Activated T-helper 1 cell treated with anti-CD3 and anti-CD28 coated beads, Interleukin-12 subunit alpha, Interleukin-12 subunit beta, Interleukin-2, Interleukin-4 antibody, amounts not matched to agents 30 ng/mL and 10 ng/mL and 1 ng/mL, durations not matched to agents 14 hours and 24 hours and 36 hours (primary cell): ENCODE results near the gene CCDC7. TPM values are rescaled to one million over a fixed set of nuclear protein-coding genes. Genes with fewer than 3 reads are reported as not detected.
"Not testable (repeated sequence)": the region's sequence is repeated elsewhere in the genome, so short reads cannot be mapped to it uniquely, and the experiment has no call there.

ENCODE experiments used
- DNase-seq: peaks from one replicate; pipeline ENCODE4 v3.0.0; 2021; ENCODE audit warnings: low spot score
- H3K27ac Mint-ChIP-seq: one replicate; pipeline ENCODE4 v1.8.0; 2021; ENCODE audit warnings: mild to moderate bottlenecking, mixed read lengths
- H3K27me3 Mint-ChIP-seq: one replicate; pipeline ENCODE4 v1.8.0; 2022; ENCODE audit warnings: mild to moderate bottlenecking, moderate library complexity, mixed read lengths; ENCODE audit not compliant: insufficient read depth
- H3K36me3 Mint-ChIP-seq: one replicate; pipeline ENCODE4 v1.8.0; 2021; ENCODE audit warnings: low read depth, mixed read lengths
- H3K4me1 Mint-ChIP-seq: one replicate; pipeline ENCODE4 v1.8.0; 2021; ENCODE audit warnings: low read depth, mixed read lengths
- H3K4me3 Mint-ChIP-seq: one replicate; pipeline ENCODE4 v1.8.0; 2021; ENCODE audit warnings: mild to moderate bottlenecking, moderate library complexity, mixed read lengths
- H3K9me3 Mint-ChIP-seq: one replicate; pipeline ENCODE4 v1.8.0; 2021; ENCODE audit warnings: mixed read lengths
- intact Hi-C: fragments of 100-400 bp; cut with micrococcal nuclease; formaldehyde crosslinking; loops from one replicate; pipeline ENCODE4 v1.15.1; 2024
- total RNA-seq: library from RNA; stranded (reverse); gene quantifications from 2 replicates; pipeline ENCODE4 v1.2.3, GENCODE V29; 2022

Gene CCDC7
- total RNA-seq, 1 donor from 2014 or later, result 9.0 TPM

DNA sequence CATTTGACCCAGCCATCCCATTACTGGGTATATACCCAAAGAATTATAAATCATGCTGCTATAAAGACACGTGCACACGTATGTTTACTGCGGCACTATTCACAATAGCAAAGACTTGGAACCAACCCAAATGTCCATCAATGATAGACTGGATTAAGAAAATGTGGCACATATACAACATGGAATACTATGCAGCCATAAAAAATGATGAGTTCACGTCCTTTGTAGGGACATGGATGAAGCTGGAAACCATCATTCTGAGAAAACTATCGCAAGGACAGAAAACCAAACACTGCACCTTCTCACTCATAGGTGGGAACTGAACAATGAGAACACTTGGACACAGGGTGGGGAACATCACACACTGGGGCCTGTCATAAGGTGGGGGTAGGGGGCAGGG is 471.9 kb downstream of the CCDC7 start:
- H3K27me3 Mint-ChIP-seq, intact Hi-C loops, H3K4me1 Mint-ChIP-seq, H3K9me3 Mint-ChIP-seq, DNase-seq, H3K4me3 Mint-ChIP-seq, H3K27ac Mint-ChIP-seq: not testable (repeated sequence)
- peaks cover 42% of the 10 kb centered on the region for H3K36me3 Mint-ChIP-seq

GRCh38 chr10:32922170-32922569 is 476.2 kb downstream of the CCDC7 start:
- no peak for DNase-seq
- Mint-ChIP-seq H3K36me3 (peaks cover 40% of the 10 kb centered on the region), H3K4me1 (peaks cover 10% of the 10 kb centered on the region), H3K27ac (no peak overlapping the region), H3K27me3 (no peaks in the 10 kb centered on the region), H3K9me3 (no peaks in the 10 kb centered on the region), H3K4me3 (no peak overlapping the region)
- intact Hi-C loops, result no loop called here

GRCh38 chr10:32923134-32923533 is 477.2 kb downstream of the CCDC7 start:
- no peak overlapping the region for H3K4me3 Mint-ChIP-seq
- H3K27ac Mint-ChIP-seq, result no peak overlapping the region

GRCh38 chr10:32923849-32924248 is 477.9 kb downstream of the CCDC7 start:
- H3K4me3 Mint-ChIP-seq, result no peak overlapping the region
- no peaks in the 10 kb centered on the region for H3K9me3 Mint-ChIP-seq
- no peak overlapping the region for H3K27ac Mint-ChIP-seq
- H3K27me3 Mint-ChIP-seq, result no peaks in the 10 kb centered on the region
- intact Hi-C loops, result no loop called here
- no peak for DNase-seq
- peaks cover 10% of the 10 kb centered on the region for H3K4me1 Mint-ChIP-seq
- peaks cover 44% of the 10 kb centered on the region for H3K36me3 Mint-ChIP-seq

More at GRCh38 chr10:32923134-32923533, 477.2 kb downstream of the CCDC7 start:
- H3K27me3 Mint-ChIP-seq, result no peaks in the 10 kb centered on the region
- peaks cover 41% of the 10 kb centered on the region for H3K36me3 Mint-ChIP-seq
- no peaks in the 10 kb centered on the region for H3K9me3 Mint-ChIP-seq
- intact Hi-C loops, result no loop called here
- H3K4me1 Mint-ChIP-seq, result peaks cover 10% of the 10 kb centered on the region
- DNase-seq, result no peak

Other genes with a start within 250 kb of the CCDC7 start
- 36.5 and 37.8 TPM in 2 replicates for gene EPC1, start 99.0 kb upstream of the CCDC7 start, total RNA-seq